GM19324 (cell line): ENCODE results near the gene NDC80.

ENCODE experiments used
- ATAC-seq: cut with Tn5 transposase; IDR thresholded peaks from one replicate; pipeline ENCODE4 v1.9.1; 2021; ENCODE audit warnings: mild to moderate bottlenecking, moderate library complexity; ENCODE audit not compliant: unreplicated experiment, low FRiP score

Gene NDC80

DNA sequence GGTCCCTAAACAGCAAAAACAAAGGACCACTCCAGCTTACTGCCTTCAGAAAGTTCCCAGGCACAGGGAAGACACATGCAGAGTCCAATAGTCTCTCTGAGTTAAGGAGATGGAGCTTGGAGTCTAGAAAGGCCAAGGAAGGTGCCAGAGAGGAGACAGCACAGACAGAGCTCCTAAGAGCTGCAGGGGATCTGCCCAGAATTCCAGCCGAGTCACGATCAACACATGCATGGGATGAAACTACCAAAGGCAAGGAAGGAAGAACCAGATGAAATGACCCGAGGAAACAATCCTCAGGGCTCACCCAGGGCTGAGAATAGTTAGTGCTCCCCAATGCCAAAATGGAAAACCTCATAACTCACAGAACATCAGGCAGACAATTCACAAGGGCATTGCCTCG is 15.5 kb upstream of the NDC80 start:
- no peak for ATAC-seq

- ATAC-seq, result no peak
These were observed 13.8 kb upstream of the NDC80 start for GRCh38 chr18:2557536-2557935.

DNA sequence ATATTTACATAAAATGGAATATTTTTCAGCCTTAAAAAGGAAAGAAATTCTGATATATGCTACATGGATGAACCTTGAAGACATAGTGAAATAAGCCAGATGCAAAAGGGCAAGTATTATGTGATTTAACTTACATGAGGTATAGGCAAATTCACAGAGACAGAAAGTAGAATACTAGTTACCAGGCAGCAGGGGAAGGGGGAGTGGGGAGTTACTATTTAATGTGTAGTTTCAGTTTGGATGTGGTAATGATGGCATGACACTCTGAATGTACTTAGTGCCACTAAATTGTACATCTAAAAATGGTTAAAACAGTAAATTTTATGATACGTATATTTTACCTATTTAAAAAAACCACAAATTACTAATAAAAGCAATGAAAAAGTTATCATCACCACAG is 12.1 kb upstream of the NDC80 start:
- ATAC-seq, result no peak

DNA sequence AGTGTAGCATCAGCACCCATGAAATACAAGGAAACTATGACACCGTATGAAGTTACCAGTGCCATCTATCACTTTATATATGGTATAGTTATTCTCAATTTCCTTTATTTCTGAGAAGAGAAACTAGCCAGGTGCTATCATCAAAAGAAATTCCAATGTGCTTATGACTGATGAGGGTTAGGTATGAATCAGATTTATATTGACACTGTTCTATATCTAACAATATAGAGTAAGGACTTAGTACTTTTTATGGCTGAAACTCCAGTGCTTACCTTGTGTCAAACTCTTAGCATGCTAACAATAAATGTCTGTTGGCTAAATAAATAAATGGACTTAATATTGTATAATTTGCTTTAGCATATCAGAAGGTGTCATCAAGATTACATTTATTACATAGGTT is 7.0 kb upstream of the NDC80 start:
- ATAC-seq, result no peak

DNA sequence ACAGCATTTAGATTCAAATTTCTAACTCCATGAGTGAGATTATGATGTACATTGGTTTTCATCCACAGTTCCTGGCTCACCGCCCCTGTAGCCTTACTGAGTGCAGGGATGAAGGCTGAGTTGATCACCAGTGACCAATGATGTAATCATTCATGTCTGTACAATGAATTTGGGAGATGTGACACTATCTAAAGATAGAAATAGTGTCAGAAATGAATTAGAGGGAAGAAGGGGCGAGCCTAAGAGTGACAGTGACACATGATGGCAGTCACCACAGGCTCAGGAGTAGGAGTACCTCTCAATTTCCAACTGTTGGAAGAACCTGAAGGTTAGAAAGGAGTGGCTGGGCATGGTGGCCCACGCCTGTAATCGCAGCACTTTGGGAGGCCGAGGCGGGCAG is 3.2 kb upstream of the NDC80 start:
- ATAC-seq, result no peak

- ATAC-seq, result no peak
These were observed 2.8 kb upstream of the NDC80 start for GRCh38 chr18:2568605-2569004.

DNA sequence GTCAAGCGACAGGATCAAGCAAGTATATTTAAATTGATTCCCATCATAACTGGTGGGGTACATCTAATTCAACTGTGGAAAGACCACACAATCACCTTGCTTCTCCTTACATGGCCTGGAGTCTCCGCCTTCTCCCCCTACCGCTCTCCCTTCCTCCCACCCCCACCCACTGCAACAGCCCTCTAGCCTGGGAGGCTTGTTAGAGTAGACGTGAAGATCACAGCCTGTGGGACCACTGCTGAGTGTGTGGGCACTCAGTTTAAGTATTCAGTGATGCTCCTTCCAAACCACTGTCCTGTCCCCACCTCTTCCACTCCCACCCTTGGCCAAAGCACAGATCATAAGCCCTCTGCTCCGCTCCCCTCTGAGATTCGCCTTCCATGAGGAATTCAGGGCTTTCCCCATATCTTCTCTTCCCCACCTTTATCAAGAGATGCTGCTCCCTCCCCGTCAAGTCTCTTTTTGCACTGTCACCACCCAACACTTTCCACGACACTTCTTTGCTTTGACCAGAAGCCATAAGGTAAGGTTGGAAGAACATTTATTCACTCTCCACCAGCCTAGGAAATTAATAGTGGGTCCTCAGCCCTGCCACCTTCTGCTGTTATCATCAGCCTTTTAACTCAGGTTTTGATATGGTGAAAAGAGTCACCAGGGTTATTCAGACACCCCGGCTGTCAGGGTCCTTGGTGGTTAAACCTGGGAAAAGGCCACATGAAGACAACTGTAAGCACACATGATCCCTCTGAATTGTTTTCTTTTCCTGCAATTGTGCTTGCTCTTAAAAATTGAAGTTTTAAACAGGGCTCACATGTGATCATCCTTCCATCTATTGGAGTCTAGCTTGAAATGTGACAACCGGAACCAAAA is 1.8 kb upstream of the NDC80 start:
- ATAC-seq, result no peak

- ATAC-seq, result peak; percentile 41
These were observed 571 bp upstream of the NDC80 start for GRCh38 chr18:2570772-2571199.

- no peak for ATAC-seq
These were observed 813 bp downstream of the NDC80 start for GRCh38 chr18:2572171-2572569.

DNA sequence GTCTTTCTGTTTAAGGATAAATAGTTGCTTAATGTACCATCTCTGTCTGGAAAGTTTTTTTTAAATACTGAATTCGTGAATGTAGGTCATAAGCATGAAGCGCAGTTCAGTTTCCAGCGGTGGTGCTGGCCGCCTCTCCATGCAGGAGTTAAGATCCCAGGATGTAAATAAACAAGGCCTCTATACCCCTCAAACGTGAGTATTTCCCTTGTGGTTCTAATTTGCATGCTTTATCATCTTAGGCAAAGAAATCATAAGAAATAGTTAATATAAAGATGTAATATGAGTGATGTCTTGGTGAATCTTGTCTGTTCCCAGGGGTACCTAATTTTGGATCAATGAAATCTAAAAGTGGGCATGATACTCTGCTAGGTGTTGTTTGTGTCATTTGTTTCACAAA is 1.5 kb downstream of the NDC80 start:
- no peak for ATAC-seq

DNA sequence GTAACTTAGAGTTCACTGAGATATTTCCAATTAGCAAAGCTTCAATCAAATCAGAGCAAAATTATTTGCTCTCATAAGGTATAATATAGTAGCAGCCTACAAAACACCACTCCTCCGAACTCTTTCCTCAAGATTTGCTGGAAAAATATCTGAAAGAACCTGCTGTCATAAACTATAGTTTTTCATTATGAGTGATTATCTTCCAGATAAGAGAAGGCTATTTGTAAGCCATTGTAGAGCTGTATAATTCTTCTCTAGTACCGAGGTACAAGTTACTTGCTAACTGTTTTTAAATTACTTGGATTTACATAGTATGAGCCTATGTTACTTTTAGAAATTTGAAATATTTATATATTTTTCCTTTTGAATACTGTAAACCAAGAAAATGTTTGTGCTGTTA is 2.1 kb downstream of the NDC80 start:
- ATAC-seq, result no peak

DNA sequence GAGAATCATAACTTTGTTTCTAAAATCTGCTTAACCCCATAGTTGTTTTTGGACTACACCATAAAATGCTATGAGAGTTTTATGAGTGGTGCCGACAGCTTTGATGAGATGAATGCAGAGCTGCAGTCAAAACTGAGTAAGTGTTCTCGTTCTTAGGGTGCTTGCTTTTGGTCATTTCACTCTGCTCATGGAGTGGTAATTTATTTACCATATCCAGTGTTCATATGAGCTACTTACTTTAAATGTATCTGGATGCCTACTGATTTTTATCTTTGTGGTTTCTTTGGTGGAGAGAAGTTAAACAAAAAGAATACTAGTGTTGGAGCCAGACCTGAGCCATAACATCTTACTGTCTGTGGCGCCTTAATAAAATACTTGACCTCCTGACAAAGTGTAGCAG is 16.4 kb downstream of the NDC80 start:
- ATAC-seq, result no peak

DNA sequence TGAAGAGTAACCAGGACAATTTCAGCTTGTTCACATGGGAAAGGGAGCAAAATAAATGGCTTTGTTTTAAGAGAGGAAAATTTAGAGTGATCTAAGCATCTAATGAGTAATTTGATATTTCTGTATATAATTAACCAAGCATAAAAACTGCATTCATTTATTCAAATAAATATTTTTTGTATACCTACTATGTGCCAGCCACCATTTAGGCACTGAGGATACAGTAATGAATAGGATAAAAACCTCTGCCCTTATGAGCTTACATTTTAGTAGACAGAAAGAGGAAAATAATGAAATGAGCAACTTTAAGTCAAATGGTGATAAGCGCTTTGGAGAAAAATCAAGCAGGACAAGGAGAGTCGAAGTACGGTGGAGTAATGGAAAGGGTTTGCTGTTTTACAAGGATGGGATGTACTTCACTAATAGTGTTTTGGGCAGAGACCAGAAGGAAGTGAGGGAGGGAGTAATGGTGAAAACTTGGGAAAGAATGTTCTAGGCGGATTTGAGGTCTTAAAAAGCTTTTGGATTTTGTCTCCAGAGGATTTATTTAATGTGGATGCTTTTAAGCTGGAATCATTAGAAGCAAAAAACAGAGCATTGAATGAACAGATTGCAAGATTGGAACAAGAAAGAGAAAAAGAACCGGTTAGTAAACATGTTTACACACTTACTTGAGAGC is 17.4 kb downstream of the NDC80 start:
- ATAC-seq, result no peak

DNA sequence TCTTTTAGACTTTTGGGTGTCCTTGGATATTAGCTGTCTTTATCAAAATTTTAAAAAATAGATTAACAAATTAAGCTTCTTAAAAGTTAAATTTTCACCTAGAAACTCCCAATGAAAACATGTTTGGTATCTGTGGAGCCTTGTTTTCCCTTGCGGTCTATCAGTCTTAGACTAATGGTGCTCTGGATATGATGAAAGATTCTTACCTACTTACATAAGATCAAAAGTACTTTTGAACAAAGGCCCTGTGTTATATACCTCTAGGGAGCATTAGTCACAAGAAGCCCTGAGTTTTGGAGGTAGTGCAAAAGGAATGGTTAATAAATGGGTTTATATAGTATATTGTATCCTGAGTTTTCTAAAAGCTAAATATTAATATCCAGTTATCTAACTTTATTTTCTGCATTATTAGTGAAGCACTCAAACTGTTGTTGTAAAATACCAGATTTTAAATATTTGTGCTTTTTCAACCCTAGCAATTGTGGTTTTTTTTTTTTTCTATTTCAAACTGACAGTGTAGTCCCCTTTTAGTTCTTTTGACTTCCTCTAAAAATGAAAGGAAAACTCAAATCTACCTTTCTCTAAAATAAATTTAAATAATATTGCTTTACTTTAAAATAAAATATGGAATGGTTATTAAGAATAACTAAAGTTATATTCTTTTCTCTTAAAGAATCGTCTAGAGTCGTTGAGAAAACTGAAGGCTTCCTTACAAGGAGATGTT is 18.1 kb downstream of the NDC80 start:
- ATAC-seq, result no peak

- no peak for ATAC-seq
These were observed 18.9 kb downstream of the NDC80 start for GRCh38 chr18:2590303-2590702.

DNA sequence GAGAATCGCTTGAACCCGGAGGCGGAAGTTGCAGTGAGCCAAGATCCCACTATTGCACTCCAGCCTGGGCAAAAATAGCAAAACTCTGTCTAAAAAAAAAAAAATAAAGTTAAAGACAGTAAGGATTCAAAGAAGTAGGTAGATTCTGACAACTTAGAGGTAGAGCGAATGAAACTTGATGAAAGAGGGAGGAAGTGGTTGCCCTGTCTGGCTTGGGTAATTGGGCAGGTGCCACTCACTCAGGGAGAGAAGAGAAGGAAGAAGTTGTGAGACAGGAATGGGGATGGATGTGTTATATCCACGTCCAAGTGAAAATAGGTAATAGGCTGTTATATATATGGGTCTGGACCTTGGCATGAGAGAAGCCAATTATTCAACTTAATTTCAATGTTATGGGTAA is 26.3 kb downstream of the NDC80 start:
- no peak for ATAC-seq

- no peak for ATAC-seq
These were observed 31.5 kb downstream of the NDC80 start for GRCh38 chr18:2602844-2603243.

DNA sequence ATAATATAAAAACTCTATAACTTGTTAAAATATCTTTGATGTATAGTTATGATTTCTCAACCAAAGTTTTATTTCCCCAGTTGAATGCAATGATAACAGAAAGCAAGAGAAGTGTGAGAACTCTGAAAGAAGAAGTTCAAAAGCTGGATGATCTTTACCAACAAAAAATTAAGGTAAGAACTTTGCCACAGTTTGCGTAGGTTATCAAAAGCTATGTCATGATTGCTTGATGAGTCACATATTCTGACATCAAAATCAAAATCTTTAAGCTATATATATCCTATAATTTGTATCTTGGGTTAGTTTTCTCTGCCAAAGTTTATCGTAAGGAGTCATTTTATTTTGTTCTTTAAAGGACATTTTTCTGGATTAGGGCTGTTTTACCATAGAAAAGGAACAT is 35.0 kb downstream of the NDC80 start:
- no peak for ATAC-seq

DNA sequence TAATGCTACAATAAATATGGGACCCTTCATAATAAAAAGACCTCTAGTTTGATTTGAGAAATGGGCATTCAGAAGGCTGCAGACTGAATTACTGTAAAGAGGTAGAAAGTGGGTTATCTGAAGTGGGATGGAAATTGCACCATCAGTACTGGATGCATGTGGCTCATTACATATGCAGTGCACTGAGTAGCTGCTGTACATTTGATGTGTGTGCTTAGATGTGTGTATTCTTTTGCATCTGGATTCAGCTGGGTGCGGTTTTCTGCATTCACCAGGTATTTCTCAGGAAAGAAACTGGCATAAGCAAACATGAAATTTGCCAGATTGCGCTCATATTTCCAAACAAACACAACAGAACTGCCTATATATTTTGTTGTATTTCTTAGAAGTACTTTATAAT is 38.2 kb downstream of the NDC80 start:
- ATAC-seq, result no peak

DNA sequence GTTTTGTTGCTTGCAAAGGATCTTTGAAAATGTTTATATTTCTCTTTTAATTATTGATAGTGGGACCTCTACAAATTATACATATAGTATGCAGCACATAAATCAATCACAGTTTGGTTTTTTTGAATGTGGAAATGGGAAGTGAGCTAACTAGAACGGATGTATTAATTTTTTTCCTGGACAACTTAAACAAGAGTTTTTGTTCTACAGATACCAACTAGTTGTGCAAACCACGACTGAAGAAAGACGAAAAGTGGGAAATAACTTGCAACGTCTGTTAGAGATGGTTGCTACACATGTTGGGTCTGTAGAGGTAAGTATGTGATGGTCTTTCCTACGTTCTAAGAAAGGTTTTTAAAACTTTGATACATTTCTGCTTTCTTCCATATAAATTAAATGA is 39.2 kb downstream of the NDC80 start:
- ATAC-seq, result no peak

DNA sequence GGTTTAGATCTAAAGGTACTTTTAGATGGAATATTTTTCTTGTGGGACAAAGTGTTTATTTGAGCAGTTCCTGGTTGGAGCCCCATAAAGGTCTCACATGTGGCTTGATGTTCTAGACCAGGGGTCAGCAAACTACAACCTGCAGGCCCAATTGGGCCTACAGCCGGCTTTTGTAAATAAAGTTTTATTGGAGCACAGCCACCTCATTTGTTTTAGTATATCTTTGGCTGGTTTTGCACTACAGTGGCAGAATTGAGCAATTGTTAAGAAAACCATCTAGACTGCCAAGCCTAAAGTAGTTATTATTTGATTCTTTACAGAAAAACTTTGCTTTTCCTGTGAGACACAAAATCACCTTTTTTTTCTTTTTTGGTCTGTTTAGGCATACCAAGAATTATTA is 41.6 kb downstream of the NDC80 start:
- no peak for ATAC-seq
